ENCODE measurements around the gene GIMAP8.
"Not testable (repeated sequence)": the region's sequence is repeated elsewhere in the genome, so short reads cannot be mapped to it uniquely, and the experiment has no call there.

Gene GIMAP8

DNA sequence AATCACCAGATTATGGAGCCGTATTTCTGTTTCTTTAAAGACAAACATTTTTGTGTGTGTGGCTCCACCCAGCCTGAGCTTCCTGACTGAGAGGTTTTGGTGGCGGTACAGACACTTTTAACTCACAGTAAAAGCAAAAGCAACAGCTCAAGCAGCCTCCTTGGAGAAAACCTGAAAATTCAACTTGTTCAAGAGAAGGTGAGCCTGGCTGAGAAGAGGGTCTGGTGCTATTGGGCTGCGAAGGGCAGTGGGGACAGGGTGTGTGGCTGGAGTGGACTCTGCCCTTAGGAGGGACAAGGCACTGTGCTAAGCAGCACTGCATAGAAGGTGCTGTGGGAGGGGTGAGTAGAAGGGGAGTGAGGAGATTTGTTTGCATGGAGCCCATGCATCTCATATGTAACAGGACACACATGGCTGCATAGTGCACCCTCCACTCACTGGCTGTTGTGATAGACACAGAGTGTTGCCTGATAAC lies 64.4 kb downstream of the GIMAP8 start, which contains the start of gene GIMAP7:
TSS of gene GIMAP7 (plus strand) at position 125 of the 475 bp plus-strand sequence. CDS start 5,103 bp downstream, outside the sequence.
- peak in 1 of 2 donors; percentile 40 for DNase-seq (ENCODE audit: low read depth in 2 of 2)

DNA sequence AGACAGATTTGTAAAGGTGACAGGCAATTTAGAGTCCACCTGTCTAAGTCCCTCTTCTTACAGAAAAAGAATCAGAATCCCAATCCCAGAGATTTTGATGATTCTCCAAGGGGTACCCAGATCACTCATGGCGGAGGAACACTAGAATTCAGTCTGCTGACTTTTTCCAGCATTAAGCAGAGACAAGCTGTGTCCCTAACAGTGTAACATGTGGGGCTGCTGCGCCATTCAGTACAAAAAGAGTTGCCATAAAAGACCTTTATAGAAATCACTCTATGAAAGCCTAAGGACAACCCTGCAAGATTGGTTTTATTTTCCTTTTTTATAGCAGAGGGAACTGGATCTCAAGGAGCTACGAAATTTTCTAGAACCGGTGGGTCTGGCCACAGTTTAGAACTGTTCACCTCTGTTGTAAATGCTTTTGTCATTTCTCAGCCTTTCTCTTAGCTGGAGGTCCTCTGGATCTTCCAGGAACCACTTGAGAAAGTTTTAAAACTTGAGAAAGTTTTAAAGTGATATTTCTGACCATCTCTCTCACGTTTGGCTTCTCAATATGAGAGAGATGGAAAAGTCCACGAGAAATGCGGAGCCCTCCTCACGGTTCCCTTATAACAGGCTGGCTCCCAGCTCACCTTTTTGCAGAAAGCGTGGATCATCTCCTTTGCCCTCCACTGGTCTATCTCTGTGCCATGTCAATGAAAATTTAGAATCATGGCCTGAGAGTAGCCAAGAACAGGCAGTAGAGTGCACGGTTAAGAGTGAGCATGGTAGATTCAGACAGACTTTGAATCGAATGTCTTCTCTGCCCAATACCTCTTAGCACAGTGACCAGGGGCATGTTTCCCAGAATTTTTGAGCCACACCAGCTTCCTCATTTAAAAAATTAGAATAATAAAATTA lies 65.1 kb downstream of the GIMAP8 start:
- no peak for DNase-seq (ENCODE audit: low read depth in 2 of 2)

DNA sequence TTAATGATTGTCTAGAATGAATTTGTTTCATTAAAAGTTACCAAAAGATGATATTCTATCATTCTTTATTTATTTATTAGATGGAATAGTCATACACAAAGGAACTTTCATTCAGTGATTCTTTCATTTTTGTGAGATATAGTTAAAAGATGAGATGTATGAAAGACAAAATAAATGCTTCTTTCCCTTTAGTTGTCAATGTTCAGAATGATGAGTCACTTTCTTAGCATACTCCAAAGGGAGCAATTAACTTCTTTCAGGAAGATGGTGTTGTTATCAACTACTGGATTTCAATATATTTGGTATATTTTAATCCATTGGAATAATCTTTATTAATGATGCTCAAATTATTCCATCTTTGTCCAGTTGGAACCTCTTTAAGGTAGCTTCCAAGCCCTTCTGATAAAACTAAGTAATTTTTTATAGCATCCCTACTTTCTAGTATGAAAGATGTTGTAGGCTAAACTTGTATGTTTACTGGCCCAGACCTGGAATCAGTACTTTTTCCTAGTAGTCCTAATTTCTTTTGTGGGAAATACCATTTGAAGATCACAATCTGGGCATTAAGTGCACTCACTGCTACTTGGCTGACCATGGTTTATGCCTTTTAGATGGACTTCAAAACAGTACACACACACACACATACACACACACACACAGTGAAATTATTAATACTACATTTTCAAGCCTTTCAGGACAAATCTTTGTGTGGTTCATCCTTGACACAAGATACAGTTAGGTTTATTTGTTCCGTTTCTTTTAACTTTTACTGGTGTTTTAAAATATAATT lies 66.7 kb downstream of the GIMAP8 start:
- no peak for DNase-seq (ENCODE audit: low read depth in 2 of 2)

DNA sequence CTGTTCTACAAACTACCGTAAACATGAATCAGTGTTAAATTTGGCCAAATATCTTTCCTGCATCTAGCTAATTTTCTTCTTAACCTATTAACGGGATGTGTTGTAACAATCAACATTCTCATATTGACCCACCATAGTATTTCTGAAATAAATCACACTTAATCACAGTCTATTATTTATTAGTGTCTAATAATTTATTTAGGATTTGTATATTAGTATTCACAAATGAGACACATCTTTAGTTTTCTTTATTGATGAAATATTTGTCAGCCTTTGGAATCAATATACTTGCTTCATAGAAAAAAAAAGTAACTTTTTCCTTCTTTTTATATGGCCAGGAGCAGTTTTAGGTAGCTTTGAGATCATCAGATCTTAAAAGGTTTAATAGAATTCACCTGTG lies 68.9 kb downstream of the GIMAP8 start:
- no peak for DNase-seq (ENCODE audit: low read depth in 2 of 2)

DNA sequence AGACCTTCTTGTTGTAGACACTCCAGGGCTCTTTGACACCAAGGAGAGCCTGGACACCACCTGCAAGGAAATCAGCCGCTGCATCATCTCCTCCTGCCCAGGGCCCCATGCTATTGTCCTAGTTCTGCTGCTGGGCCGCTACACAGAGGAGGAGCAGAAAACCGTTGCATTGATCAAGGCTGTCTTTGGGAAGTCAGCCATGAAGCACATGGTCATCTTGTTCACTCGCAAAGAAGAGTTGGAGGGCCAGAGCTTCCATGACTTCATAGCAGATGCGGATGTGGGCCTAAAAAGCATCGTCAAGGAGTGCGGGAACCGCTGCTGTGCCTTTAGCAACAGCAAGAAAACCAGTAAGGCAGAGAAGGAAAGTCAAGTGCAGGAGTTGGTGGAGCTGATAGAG lies 69.7 kb downstream of the GIMAP8 start:
- DNase-seq (ENCODE audit: low read depth in 2 of 2) = no peak

DNA sequence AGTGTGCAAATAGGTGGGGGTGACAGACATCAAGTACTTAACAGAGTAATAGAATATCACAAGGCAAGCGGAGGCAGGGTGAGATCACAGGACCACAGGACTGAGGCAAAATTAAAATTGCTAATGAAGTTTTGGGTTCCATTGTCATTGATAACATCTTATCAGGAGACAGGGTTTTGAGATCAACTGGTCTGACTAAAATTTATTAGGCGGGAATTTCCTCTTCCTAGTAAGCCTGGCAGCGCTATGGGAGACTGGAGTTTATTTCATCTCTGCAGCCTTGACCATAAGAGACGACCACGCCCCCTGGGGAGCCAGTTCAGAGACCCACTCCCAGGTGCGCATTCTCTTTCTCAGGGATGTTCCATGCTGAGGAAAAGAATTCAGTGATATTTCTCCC lies 72.5 kb downstream of the GIMAP8 start:
- DNase-seq (ENCODE audit: low read depth in 2 of 2) = not testable (repeated sequence)

DNA sequence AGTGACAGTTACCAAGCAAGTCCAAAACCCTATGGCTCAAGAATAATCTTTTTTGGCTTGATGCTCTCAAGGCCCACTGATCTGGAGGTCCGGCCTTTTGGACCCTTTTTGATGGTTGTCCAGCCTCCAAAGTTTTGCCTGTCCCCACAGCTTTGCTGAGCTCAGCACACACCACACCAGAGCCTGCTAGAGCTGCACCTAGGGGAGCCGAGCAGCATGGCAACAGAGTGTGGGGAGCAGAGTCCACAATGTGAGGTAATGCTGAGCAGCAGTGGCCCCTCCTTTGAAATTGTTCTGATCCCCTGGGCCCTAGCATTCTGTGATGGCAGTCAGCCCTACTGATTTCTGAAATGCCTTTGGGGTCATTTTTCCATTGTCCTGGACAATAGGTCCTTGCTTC lies 73.6 kb downstream of the GIMAP8 start:
- DNase-seq (ENCODE audit: low read depth in 2 of 2) = no peak
